Activated CD8-positive, alpha-beta memory T cell treated with anti-CD3 and anti-CD28 coated beads, Interleukin-2, amount 50 U/mL, for 1 hour (primary cell): ENCODE results near the gene C1orf198.

Source experiments
- DNase-seq: peaks from one replicate; pipeline ENCODE4 v3.0.0-alpha.2; 2020; ENCODE audit errors: extremely low read depth

Gene C1orf198

GRCh38 chr1:230892018-230892491 lies 23.7 kb upstream of the C1orf198 start:
- DNase-seq = no peak

- no peak for DNase-seq
Observed at GRCh38 chr1:230891413-230891812, 23.1 kb upstream of the C1orf198 start.

GRCh38 chr1:230884646-230885045 lies 16.3 kb upstream of the C1orf198 start:
- no peak for DNase-seq

- no peak for DNase-seq
Observed at GRCh38 chr1:230883967-230884366, 15.6 kb upstream of the C1orf198 start.

- no peak for DNase-seq
Observed at GRCh38 chr1:230879778-230880177, 11.5 kb upstream of the C1orf198 start.

- DNase-seq = no peak
Observed at GRCh38 chr1:230878591-230878990, 10.3 kb upstream of the C1orf198 start.

GRCh38 chr1:230877924-230878590 lies 9.7 kb upstream of the C1orf198 start:
- DNase-seq = no peak

- DNase-seq = no peak
Observed at GRCh38 chr1:230877146-230877923, 9.0 kb upstream of the C1orf198 start.

GRCh38 chr1:230876660-230877059 lies 8.3 kb upstream of the C1orf198 start:
- no peak for DNase-seq

GRCh38 chr1:230875370-230875769 lies 7.0 kb upstream of the C1orf198 start:
- no peak for DNase-seq

GRCh38 chr1:230870916-230871315 lies 2.6 kb upstream of the C1orf198 start:
- DNase-seq = no peak

GRCh38 chr1:230869500-230869899 lies 1.2 kb upstream of the C1orf198 start:
- no peak for DNase-seq

GRCh38 chr1:230868736-230869385 lies 540 bp upstream of the C1orf198 start:
- DNase-seq = no peak

GRCh38 chr1:230867101-230867902 lies 1.0 kb downstream of the C1orf198 start:
- DNase-seq = no peak

GRCh38 chr1:230866171-230867070 lies 1.9 kb downstream of the C1orf198 start:
- DNase-seq = no peak

GRCh38 chr1:230865062-230865817 lies 3.1 kb downstream of the C1orf198 start:
- no peak for DNase-seq

- no peak for DNase-seq
Observed at GRCh38 chr1:230864441-230864840, 3.9 kb downstream of the C1orf198 start.

- DNase-seq = no peak
Observed at GRCh38 chr1:230863449-230863848, 4.9 kb downstream of the C1orf198 start.

- DNase-seq = no peak
Observed at GRCh38 chr1:230861970-230862595, 6.2 kb downstream of the C1orf198 start.

- DNase-seq = no peak
Observed at GRCh38 chr1:230861489-230861888, 6.8 kb downstream of the C1orf198 start.
